HepG2 (cell line): ENCODE measurements around the gene JAZF1. TPM values are rescaled to one million over a fixed set of nuclear protein-coding genes. Genes with fewer than 3 reads are reported as not detected.

Experiments used
- ATAC-seq: fragments of 200-7000 bp; cut with Tn5 transposase; 3 replicates; pipeline ENCODE4 v1.9.1; 2020; ENCODE audit warnings: mild to moderate bottlenecking, moderate library complexity
- BruUV-seq: library from RNA; stranded (reverse); fragments of 400-500 nt; replicated peaks from 2 replicates; lab custom pipeline; 2021; lab: Mats Ljungman, UMichigan
- CTCF ChIA-PET: fragments of 300-600 bp; formaldehyde crosslinking; extraction: SDS; loops from one replicate; lab custom pipeline; 2021; ENCODE audit warnings: low total read pairs, inconsistent platforms, low intra/inter-chr PET ratio; lab: Yijun Ruan, JAX
- POLR2A ChIA-PET: fragments of 350-600 bp; sonication (Branson Sonifier 250); formaldehyde crosslinking; loops from one replicate; lab custom pipeline; 2020; ENCODE audit warnings: antibody characterized with exemption, inconsistent platforms; lab: Yijun Ruan, JAX
- DNase-seq: peaks from one replicate; pipeline ENCODE4 v3.0.0-alpha.2; 2015; ENCODE audit warnings: low spot score
- FAIRE-seq: peaks from 3 replicates; lab custom pipeline; 2011; peaks lifted over from hg19 to GRCh38; lab: Jason Lieb, UNC
- H2AFZ ChIP-seq: one replicate; pipeline ENCODE4 v1.6.1; 2011; ENCODE audit warnings: low read length, inconsistent platforms
- H3K27ac ChIP-seq: fragments of 300-600 bp; 3 replicates; pipeline ENCODE4 v1.8.0; 2011; ENCODE audit warnings: mixed run types, mild to moderate bottlenecking, mixed read lengths, low read length, inconsistent platforms; ENCODE audit not compliant: insufficient read depth; ENCODE audit errors: extremely low read length
- H3K27me3 ChIP-seq, 2 experiments: fragments of 200-600 bp in 1 of 2; 2 replicates in 1 of 2; 3 replicates in 1 of 2; pipeline versions ENCODE4 v1.6.0 to v1.8.0; 2011; ENCODE audit warnings: low read length in 2 of 2, mild to moderate bottlenecking in 2 of 2, moderate library complexity in 2 of 2, inconsistent platforms in 1 of 2; ENCODE audit not compliant: insufficient read depth in 2 of 2, control insufficient read depth in 1 of 2
- H3K36me3 ChIP-seq, 2 experiments: fragments of 200-600 bp in 1 of 2; replicated peaks in 1 of 2; 2 replicates in 1 of 2; 3 replicates in 1 of 2; pipeline versions ENCODE4 v1.5.1 to v1.8.0; 2011; ENCODE audit warnings: low read length in 2 of 2, inconsistent platforms in 1 of 2; ENCODE audit not compliant: insufficient read depth in 2 of 2, control insufficient read depth in 1 of 2
- H3K4me1 ChIP-seq: 2 replicates; pipeline ENCODE4 v1.5.1; 2012; ENCODE audit warnings: low read length, inconsistent platforms; ENCODE audit not compliant: insufficient read depth
- H3K4me2 ChIP-seq: 2 replicates; pipeline ENCODE4 v1.6.0; 2011; ENCODE audit warnings: low read depth, low read length, inconsistent platforms
- H3K4me3 ChIP-seq, 3 experiments: fragments of 200-600 bp in 1 of 3; sonication (generic), shearing (Covaris generic) in 1 of 3; replicated peaks in 1 of 3; 2 replicates each; pipeline ENCODE4 v1.5.1; 2011 to 2016; ENCODE audit warnings: low read length in 3 of 3, inconsistent platforms in 2 of 3, low read depth in 2 of 3, mild to moderate bottlenecking in 2 of 3, control low read depth in 1 of 3, mixed read lengths in 1 of 3; ENCODE audit not compliant: insufficient read depth in 1 of 3
- H3K79me2 ChIP-seq: one replicate; pipeline ENCODE4 v1.6.1; 2011; ENCODE audit warnings: low read length, inconsistent platforms; ENCODE audit not compliant: insufficient read depth
- H3K9ac ChIP-seq: 2 replicates; pipeline ENCODE4 v1.6.0; 2011; ENCODE audit warnings: mild to moderate bottlenecking, low read depth, low read length, inconsistent platforms; ENCODE audit not compliant: insufficient read depth
- H3K9me3 ChIP-seq: 2 replicates; pipeline ENCODE4 v1.5.1; 2012; ENCODE audit warnings: mild to moderate bottlenecking, low read length
- H4K20me1 ChIP-seq: 2 replicates; pipeline ENCODE4 v1.6.0; 2011; ENCODE audit warnings: inconsistent platforms, mild to moderate bottlenecking, low read length, moderate library complexity; ENCODE audit not compliant: insufficient read depth
- E2F2 ChIP-seq: sonication (generic); formaldehyde crosslinking; IDR thresholded peaks from 2 replicates; pipeline ENCODE4 v1.4.0; 2020; ENCODE audit warnings: missing genetic modification reagents, borderline replicate concordance
- GLI4 ChIP-seq: sonication (generic); formaldehyde crosslinking; IDR thresholded peaks from 2 replicates; pipeline ENCODE4 v1.5.1; 2020; ENCODE audit warnings: missing genetic modification reagents, mild to moderate bottlenecking, moderate library complexity, borderline replicate concordance
- PLRG1 ChIP-seq: fragments of 450-650 bp; conservative IDR thresholded peaks from 2 replicates; pipeline ENCODE4 v1.6.1; 2016
- SALL1 ChIP-seq: sonication (generic); formaldehyde crosslinking; IDR thresholded peaks from 2 replicates; pipeline ENCODE4 v1.8.0; 2022; ENCODE audit warnings: mild to moderate bottlenecking, missing genetic modification reagents
- SAP130 ChIP-seq: IDR thresholded peaks from 2 replicates; pipeline ENCODE4 v1.6.1; 2016; ENCODE audit warnings: low read depth
- ZHX2 ChIP-seq, 2 experiments: sonication (generic) in 1 of 2; formaldehyde crosslinking in 1 of 2; IDR thresholded peaks; 2 replicates each; pipeline versions ENCODE4 v1.6.1 to v1.9.0; 2014 to 2022; ENCODE audit warnings: antibody characterized with exemption in 1 of 2, borderline replicate concordance in 1 of 2, inconsistent platforms in 1 of 2, low read depth in 1 of 2, missing genetic modification reagents in 1 of 2
- ZXDC ChIP-seq: sonication (generic); formaldehyde crosslinking; IDR thresholded peaks from 2 replicates; pipeline ENCODE4 v1.5.0; 2020; ENCODE audit warnings: mild to moderate bottlenecking, missing genetic modification reagents
- WGBS: methylation state at CpG from one replicate; pipeline ENCODE4 v1.1.6; 2017; ENCODE audit warnings: low lambda C conversion rate; 5-methylcytosine and 5-hydroxymethylcytosine counted together
- in situ Hi-C: cut with HindIII; loops from 2 replicates; pipeline ENCODE4 v1.10.0; 2017; ENCODE audit warnings: low pct_unique_long_range_greater_than_20kb; ENCODE audit not compliant: extremely low pct_ligation_motif_present
- intact Hi-C: fragments of 100-400 bp; cut with micrococcal nuclease; formaldehyde crosslinking; loops from one replicate; pipeline ENCODE4 v1.10.0; 2022; ENCODE audit not compliant: unreplicated experiment
- polyA plus RNA-seq, 8 experiments: library from polyadenylated mRNA; depleted of rRNA in 3 of 8; stranded (reverse) in 7 of 8; unstranded in 1 of 8; fragments of >200 nt; fragmentation: Illumina TruSeq in 4 of 8; extraction: Trizol in 4 of 8; gene quantifications; 2 replicates each; pipeline versions ENCODE4 v1.2.1 to v1.2.3, GENCODE V29; 2011 to 2016; ENCODE audit warnings: low read depth in 4 of 8, missing spikeins in 1 of 8, mixed read lengths in 1 of 8; ENCODE audit not compliant: insufficient read depth in 1 of 8
- total RNA-seq, 5 experiments: library from RNA; depleted of rRNA; stranded (reverse); fragments of >200 nt; fragmentation: Illumina TruSeq; extraction: Trizol; gene quantifications; 2 replicates each; pipeline ENCODE4 v1.2.3, GENCODE V29; 2016; ENCODE audit warnings: low read depth in 1 of 5
- TF ChIP-seq, protein P1 (sequence below): sonication (generic); formaldehyde crosslinking; IDR thresholded peaks from 2 replicates; pipeline ENCODE4 v1.4.0; 2020; ENCODE audit warnings: mild to moderate bottlenecking, low read depth, missing genetic modification reagents

JAZF1 gene
- total and polyA plus RNA-seq, 2 of the 13 experiments (the other 11 are each of a cell fraction or from before 2014, with no cell fraction given) = not detected

DNA sequence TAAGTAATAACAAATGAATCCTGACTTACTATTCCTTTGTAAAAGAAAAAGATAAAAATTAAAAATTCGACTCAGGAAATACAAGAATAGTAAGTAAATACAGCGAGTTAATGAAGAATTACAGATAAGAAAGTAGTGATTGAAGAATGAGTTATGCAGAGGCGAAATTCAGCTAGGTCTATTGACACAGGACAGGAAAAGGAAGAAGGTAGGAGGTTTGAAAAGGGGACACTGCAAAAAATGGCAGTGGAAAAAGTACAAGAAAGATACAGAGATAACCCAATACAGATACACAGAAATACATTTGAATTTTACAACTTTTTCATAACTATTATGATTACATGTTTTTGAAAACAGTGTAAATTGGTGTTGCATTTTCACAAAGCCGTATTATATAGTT, 28.0 kb downstream of the JAZF1 start (continued):
- TF ChIP-seq ZXDC (CRISPR knock-in tag) = no peak

- POLR2A ChIA-PET = no interaction called here
- FAIRE-seq (no peak), DNase-seq (no peak), ATAC-seq (no peak)
- intact Hi-C loops (no loop called here), in situ Hi-C loops (no loop called here)
- TF ChIP-seq SAP130 (no peak), ZHX2 (IDR thresholded peaks at IDR 0.05; ENCODE audit: low read depth) (no peak), ZHX2 (CRISPR knock-in tag; IDR thresholded peaks at IDR 0.05; ENCODE audit: borderline replicate concordance) (no peak), E2F2 (no peak), GLI4 (no peak), PLRG1 (no peak), SALL1 (CRISPR knock-in tag) (no peak)
- TF ChIP-seq, protein P1, sequence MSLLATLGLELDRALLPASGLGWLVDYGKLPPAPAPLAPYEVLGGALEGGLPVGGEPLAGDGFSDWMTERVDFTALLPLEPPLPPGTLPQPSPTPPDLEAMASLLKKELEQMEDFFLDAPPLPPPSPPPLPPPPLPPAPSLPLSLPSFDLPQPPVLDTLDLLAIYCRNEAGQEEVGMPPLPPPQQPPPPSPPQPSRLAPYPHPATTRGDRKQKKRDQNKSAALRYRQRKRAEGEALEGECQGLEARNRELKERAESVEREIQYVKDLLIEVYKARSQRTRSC (CRISPR knock-in tag) = no peak
- H3K4me3 ChIP-seq = no peak overlapping the region
- H3K36me3 ChIP-seq = no peaks in the 10 kb centered on the region
- CTCF ChIA-PET = no interaction called here
- no peak overlapping the region for H3K27ac ChIP-seq
- no TSS peak for BruUV-seq
- 33% methylated on average over 4 of the region's 4 CpGs for WGBS
- no peaks in the 10 kb centered on the region for H4K20me1 ChIP-seq
- H3K4me1 ChIP-seq = no peaks in the 10 kb centered on the region
- no peaks in the 10 kb centered on the region for H3K9me3 ChIP-seq
- H3K4me2 ChIP-seq = no peak overlapping the region
- no peak overlapping the region for H3K9ac ChIP-seq
- H3K27me3 ChIP-seq = no peaks in the 10 kb centered on the region; a peak in 1 of 5 replicates
- no peaks in the 10 kb centered on the region for H3K79me2 ChIP-seq
- no peak overlapping the region for H2AFZ ChIP-seq
Measured at GRCh38 chr7:28151965-28152364, 28.6 kb downstream of the JAZF1 start.
